HCT116 (cell line): ENCODE measurements around the gene FSTL4.

Experiments
- CBX3 ChIP-seq: IDR thresholded peaks from 2 replicates; pipeline ENCODE4 v1.6.1; 2012; ENCODE audit warnings: low read depth
- EZH2 ChIP-seq: fragments of 200-600 bp; sonication (generic); IDR thresholded peaks from 2 replicates; pipeline ENCODE4 v1.6.1; 2017; ENCODE audit warnings: antibody characterized with exemption, mixed run types
- EZH2phosphoT487 ChIP-seq: fragments of 200-600 bp; IDR thresholded peaks from 2 replicates; pipeline ENCODE4 v1.6.1; 2018; ENCODE audit warnings: antibody characterized with exemption, borderline replicate concordance
- POLR2A ChIP-seq: IDR thresholded peaks from 2 replicates; pipeline ENCODE4 v1.7.0; 2011; ENCODE audit warnings: borderline replicate concordance; ENCODE audit not compliant: insufficient read depth, insufficient read length; ENCODE audit errors: extremely low read depth
- RAD21 ChIP-seq: IDR thresholded peaks from 2 replicates; pipeline ENCODE4 v1.6.1; 2012; ENCODE audit warnings: low read depth, mild to moderate bottlenecking
- SRF ChIP-seq: IDR thresholded peaks from 2 replicates; pipeline ENCODE4 v1.6.1; 2012; ENCODE audit warnings: low read depth
- YY1 ChIP-seq: IDR thresholded peaks from 2 replicates; pipeline ENCODE4 v1.6.1; 2011; ENCODE audit warnings: low read length, low read depth, moderate library complexity, mild to moderate bottlenecking; ENCODE audit not compliant: insufficient replicate concordance; ENCODE audit errors: extremely low read depth
- ZNF274 ChIP-seq: fragments of 200-500 bp; sonication (Bioruptor generic); IDR thresholded peaks from 2 replicates; pipeline ENCODE4 v1.6.1; 2014; ENCODE audit warnings: mild to moderate bottlenecking, low read depth, low read length, inconsistent platforms
- TF ChIP-seq, protein P1 (sequence below), 3 experiments: fragments of 200-600 bp in 1 of 3; sonication (generic) in 1 of 3; IDR thresholded peaks in 2 of 3; conservative IDR thresholded peaks in 1 of 3; 2 replicates each; pipeline ENCODE4 v1.5.1; 2012 to 2017; ENCODE audit warnings: low read depth in 2 of 3, low read length in 2 of 3, antibody characterized with exemption in 1 of 3, borderline replicate concordance in 1 of 3, control low read depth in 1 of 3, mild to moderate bottlenecking in 1 of 3, mixed read lengths in 1 of 3, mixed run types in 1 of 3, moderate library complexity in 1 of 3; ENCODE audit not compliant: insufficient read depth in 1 of 3
- TF ChIP-seq, protein P2 (sequence below): IDR thresholded peaks from 2 replicates; pipeline ENCODE4 v1.6.1; 2012; ENCODE audit warnings: low read depth

DNA sequence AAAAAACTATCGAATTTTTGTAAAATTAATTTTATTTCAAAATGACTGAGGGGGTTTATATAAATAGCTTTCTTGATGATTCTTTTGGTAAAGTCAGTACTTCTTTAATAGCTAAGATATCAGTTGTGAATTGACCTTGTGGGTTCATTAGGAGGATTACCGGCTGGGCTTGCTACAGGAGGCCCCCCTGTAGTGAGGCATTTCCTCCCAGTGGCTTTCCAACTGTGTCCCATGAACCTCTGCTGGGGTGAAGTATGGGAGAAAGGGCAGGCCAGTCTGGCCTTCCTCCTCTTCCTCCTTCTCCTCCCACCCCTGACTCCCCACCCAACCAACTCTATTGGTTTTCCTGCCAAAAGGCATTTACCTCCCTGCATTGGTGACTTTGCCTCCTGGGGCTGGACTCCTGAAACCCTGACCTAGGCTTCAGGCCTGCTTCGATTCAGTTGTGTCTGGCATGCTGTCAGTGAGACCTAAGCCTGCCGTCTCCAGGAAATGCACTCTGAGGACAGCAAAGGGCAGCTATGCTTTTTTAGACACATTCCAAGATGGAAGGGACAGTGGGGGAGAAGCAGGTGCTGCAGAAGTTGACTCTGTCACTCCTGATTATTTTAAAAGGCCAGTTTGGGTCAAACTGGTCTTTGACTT, 415.8 kb downstream of the FSTL4 start:
- TF ChIP-seq, protein P1, sequence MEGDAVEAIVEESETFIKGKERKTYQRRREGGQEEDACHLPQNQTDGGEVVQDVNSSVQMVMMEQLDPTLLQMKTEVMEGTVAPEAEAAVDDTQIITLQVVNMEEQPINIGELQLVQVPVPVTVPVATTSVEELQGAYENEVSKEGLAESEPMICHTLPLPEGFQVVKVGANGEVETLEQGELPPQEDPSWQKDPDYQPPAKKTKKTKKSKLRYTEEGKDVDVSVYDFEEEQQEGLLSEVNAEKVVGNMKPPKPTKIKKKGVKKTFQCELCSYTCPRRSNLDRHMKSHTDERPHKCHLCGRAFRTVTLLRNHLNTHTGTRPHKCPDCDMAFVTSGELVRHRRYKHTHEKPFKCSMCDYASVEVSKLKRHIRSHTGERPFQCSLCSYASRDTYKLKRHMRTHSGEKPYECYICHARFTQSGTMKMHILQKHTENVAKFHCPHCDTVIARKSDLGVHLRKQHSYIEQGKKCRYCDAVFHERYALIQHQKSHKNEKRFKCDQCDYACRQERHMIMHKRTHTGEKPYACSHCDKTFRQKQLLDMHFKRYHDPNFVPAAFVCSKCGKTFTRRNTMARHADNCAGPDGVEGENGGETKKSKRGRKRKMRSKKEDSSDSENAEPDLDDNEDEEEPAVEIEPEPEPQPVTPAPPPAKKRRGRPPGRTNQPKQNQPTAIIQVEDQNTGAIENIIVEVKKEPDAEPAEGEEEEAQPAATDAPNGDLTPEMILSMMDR (IDR thresholded peaks at IDR 0.05 in 2 of 3, conservative IDR thresholded peaks at IDR 0.05 in 1 of 3; ENCODE audit: borderline replicate concordance in 1 of 3, insufficient read depth in 1 of 3, low read depth in 2 of 3, low read length in 2 of 3), result no peak
- TF ChIP-seq YY1, result no peak
- no peak for TF ChIP-seq POLR2A
- no peak for TF ChIP-seq EZH2
- no peak for TF ChIP-seq RAD21
- no peak for TF ChIP-seq ZNF274
- TF ChIP-seq EZH2phosphoT487, result no peak
- no peak for TF ChIP-seq CBX3
- TF ChIP-seq SRF, result no peak
- TF ChIP-seq, protein P2, sequence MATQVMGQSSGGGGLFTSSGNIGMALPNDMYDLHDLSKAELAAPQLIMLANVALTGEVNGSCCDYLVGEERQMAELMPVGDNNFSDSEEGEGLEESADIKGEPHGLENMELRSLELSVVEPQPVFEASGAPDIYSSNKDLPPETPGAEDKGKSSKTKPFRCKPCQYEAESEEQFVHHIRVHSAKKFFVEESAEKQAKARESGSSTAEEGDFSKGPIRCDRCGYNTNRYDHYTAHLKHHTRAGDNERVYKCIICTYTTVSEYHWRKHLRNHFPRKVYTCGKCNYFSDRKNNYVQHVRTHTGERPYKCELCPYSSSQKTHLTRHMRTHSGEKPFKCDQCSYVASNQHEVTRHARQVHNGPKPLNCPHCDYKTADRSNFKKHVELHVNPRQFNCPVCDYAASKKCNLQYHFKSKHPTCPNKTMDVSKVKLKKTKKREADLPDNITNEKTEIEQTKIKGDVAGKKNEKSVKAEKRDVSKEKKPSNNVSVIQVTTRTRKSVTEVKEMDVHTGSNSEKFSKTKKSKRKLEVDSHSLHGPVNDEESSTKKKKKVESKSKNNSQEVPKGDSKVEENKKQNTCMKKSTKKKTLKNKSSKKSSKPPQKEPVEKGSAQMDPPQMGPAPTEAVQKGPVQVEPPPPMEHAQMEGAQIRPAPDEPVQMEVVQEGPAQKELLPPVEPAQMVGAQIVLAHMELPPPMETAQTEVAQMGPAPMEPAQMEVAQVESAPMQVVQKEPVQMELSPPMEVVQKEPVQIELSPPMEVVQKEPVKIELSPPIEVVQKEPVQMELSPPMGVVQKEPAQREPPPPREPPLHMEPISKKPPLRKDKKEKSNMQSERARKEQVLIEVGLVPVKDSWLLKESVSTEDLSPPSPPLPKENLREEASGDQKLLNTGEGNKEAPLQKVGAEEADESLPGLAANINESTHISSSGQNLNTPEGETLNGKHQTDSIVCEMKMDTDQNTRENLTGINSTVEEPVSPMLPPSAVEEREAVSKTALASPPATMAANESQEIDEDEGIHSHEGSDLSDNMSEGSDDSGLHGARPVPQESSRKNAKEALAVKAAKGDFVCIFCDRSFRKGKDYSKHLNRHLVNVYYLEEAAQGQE, result no peak
